H1 (cell line): ENCODE results near the gene RCC1. TPM values are rescaled to one million over a fixed set of nuclear protein-coding genes. Genes with fewer than 3 reads are reported as not detected.

Source experiments
- CTCF ChIA-PET: fragments of 300-600 bp; sonication (Branson Sonifier 250); formaldehyde crosslinking; loops from one replicate; lab custom pipeline; 2021; ENCODE audit not compliant: partially characterized antibody; lab: Charles Lee
- POLR2A ChIA-PET: fragments of 300-600 bp; sonication (Branson Sonifier 250); formaldehyde crosslinking; loops from one replicate; lab custom pipeline; 2021; ENCODE audit warnings: inconsistent platforms; ENCODE audit not compliant: partially characterized antibody; lab: Charles Lee
- DNase-seq, 2 experiments: peaks; one replicate each; pipeline versions ENCODE4 v3.0.0 to v3.0.0-alpha.2; 2010 to 2022; ENCODE audit warnings: low spot score in 2 of 2, low read depth in 1 of 2, mixed read lengths in 1 of 2
- FAIRE-seq: peaks from 2 replicates; lab custom pipeline; 2011; peaks lifted over from hg19 to GRCh38; lab: Jason Lieb, UNC
- H2AFZ ChIP-seq: 2 replicates; pipeline ENCODE4 v1.8.1; 2012; ENCODE audit warnings: low read length, inconsistent platforms
- H2AK5ac ChIP-seq: 2 replicates; pipeline ENCODE4 v1.6.1; 2013; ENCODE audit warnings: low read depth, low read length
- H2BK120ac ChIP-seq: replicated peaks from 2 replicates; pipeline ENCODE3; 2013; ENCODE audit warnings: low read depth, low read length, inconsistent platforms
- H2BK12ac ChIP-seq: 2 replicates; pipeline ENCODE4 v1.6.1; 2013; ENCODE audit warnings: low read depth, low read length
- H2BK15ac ChIP-seq: 2 replicates; pipeline ENCODE4 v1.6.1; 2013; ENCODE audit warnings: low read length
- H2BK20ac ChIP-seq: 2 replicates; pipeline ENCODE4 v1.6.1; 2013; ENCODE audit warnings: low read length
- H2BK5ac ChIP-seq: 2 replicates; pipeline ENCODE4 v1.6.1; 2013; ENCODE audit warnings: low read depth, low read length
- H3K14ac ChIP-seq: 2 replicates; pipeline ENCODE4 v1.6.1; 2013; ENCODE audit warnings: inconsistent platforms; ENCODE audit not compliant: insufficient read length
- H3K18ac ChIP-seq: 2 replicates; pipeline ENCODE4 v1.6.1; 2013; ENCODE audit warnings: low read length; ENCODE audit errors: extremely low read depth
- H3K23ac ChIP-seq: 2 replicates; pipeline ENCODE4 v1.6.1; 2013; ENCODE audit warnings: inconsistent platforms; ENCODE audit not compliant: insufficient read length
- H3K23me2 ChIP-seq: 2 replicates; pipeline ENCODE4 v1.6.1; 2013; ENCODE audit warnings: low read depth, low read length
- H3K27ac ChIP-seq: 2 replicates; pipeline ENCODE4 v1.6.1; 2011; ENCODE audit warnings: low read depth, low read length, inconsistent platforms
- H3K27me3 ChIP-seq, 4 experiments: replicated peaks in 1 of 4; 1 replicate in 1 of 4; 2 replicates in 3 of 4; pipeline versions ENCODE4 v1.6.1 to v1.8.1; 2011 to 2013; ENCODE audit warnings: low read length in 3 of 4, mild to moderate bottlenecking in 3 of 4, inconsistent platforms in 2 of 4, mixed read lengths in 2 of 4, moderate library complexity in 1 of 4; ENCODE audit not compliant: control insufficient read depth in 3 of 4, insufficient read depth in 3 of 4; ENCODE audit errors: extremely low read depth in 1 of 4
- H3K36me3 ChIP-seq, 4 experiments: 2 replicates each; pipeline versions ENCODE4 v1.6.1 to v1.8.1; 2011 to 2013; ENCODE audit warnings: mild to moderate bottlenecking in 4 of 4, low read length in 3 of 4, moderate library complexity in 2 of 4, control low read depth in 1 of 4, inconsistent platforms in 1 of 4; ENCODE audit not compliant: insufficient read depth in 4 of 4, control insufficient read depth in 2 of 4
- H3K4ac ChIP-seq: replicated peaks from 2 replicates; pipeline ENCODE3; 2013; ENCODE audit warnings: low read length, low read depth, mixed read lengths, inconsistent platforms; ENCODE audit not compliant: insufficient read length
- H3K4me1 ChIP-seq, 4 experiments: replicated peaks in 1 of 4; 1 replicate in 1 of 4; 2 replicates in 3 of 4; pipeline versions ENCODE4 v1.6.1 to v1.8.1; 2011 to 2013; ENCODE audit warnings: low read length in 3 of 4, inconsistent platforms in 2 of 4, mixed read lengths in 1 of 4; ENCODE audit not compliant: insufficient read depth in 4 of 4, control insufficient read depth in 3 of 4
- H3K4me2 ChIP-seq, 2 experiments: 2 replicates each; pipeline versions ENCODE4 v1.6.1 to v1.8.1; 2011 to 2013; ENCODE audit warnings: low read depth in 2 of 2, low read length in 2 of 2, control low read depth in 1 of 2, inconsistent platforms in 1 of 2, mild to moderate bottlenecking in 1 of 2; ENCODE audit not compliant: insufficient read depth in 1 of 2
- H3K4me3 ChIP-seq, 4 experiments: fragments of 200-600, 300-600 bp in 1 of 4; sonication (generic), shearing (Covaris generic), sonication (Bioruptor Twin) in 1 of 4; 2 replicates each; pipeline versions ENCODE4 v1.5.1 to v1.8.1; 2011 to 2016; ENCODE audit warnings: low read length in 4 of 4, low read depth in 3 of 4, control low read depth in 2 of 4, inconsistent platforms in 2 of 4, mild to moderate bottlenecking in 2 of 4, mixed read lengths in 1 of 4, moderate library complexity in 1 of 4; ENCODE audit not compliant: insufficient read depth in 2 of 4; ENCODE audit errors: extremely low read depth in 1 of 4
- H3K56ac ChIP-seq: replicated peaks from 2 replicates; pipeline ENCODE3; 2013; ENCODE audit warnings: low read depth, mild to moderate bottlenecking, mixed read lengths, low read length, inconsistent platforms; ENCODE audit not compliant: insufficient read length
- H3K79me1 ChIP-seq: 2 replicates; pipeline ENCODE4 v1.6.1; 2013; ENCODE audit warnings: low read depth, low read length, control low read depth
- H3K79me2 ChIP-seq, 2 experiments: 2 replicates each; pipeline versions ENCODE4 v1.6.1 to v1.8.1; 2012 to 2013; ENCODE audit warnings: low read length in 2 of 2, mild to moderate bottlenecking in 2 of 2, inconsistent platforms in 1 of 2; ENCODE audit not compliant: insufficient read depth in 2 of 2, control insufficient read depth in 1 of 2
- H3K9ac ChIP-seq, 4 experiments: replicated peaks in 1 of 4; 1 replicate in 1 of 4; 2 replicates in 3 of 4; pipeline versions ENCODE4 v1.6.1 to v1.8.1; 2011 to 2013; ENCODE audit warnings: low read depth in 3 of 4, low read length in 3 of 4, control low read depth in 2 of 4, mild to moderate bottlenecking in 2 of 4, moderate library complexity in 2 of 4, inconsistent platforms in 1 of 4; ENCODE audit errors: extremely low read depth in 1 of 4
- H3K9me3 ChIP-seq, 2 experiments: 2 replicates each; pipeline versions ENCODE4 v1.6.1 to v1.8.1; 2012 to 2013; ENCODE audit warnings: mild to moderate bottlenecking in 2 of 2, moderate library complexity in 2 of 2, control low read depth in 1 of 2, inconsistent platforms in 1 of 2, low read depth in 1 of 2, low read length in 1 of 2, mixed read lengths in 1 of 2; ENCODE audit not compliant: insufficient read depth in 2 of 2
- H4K20me1 ChIP-seq, 2 experiments: replicated peaks in 1 of 2; 2 replicates each; pipeline versions ENCODE3 to v1.8.1; 2011 to 2013; ENCODE audit warnings: inconsistent platforms in 2 of 2, low read length in 2 of 2, mild to moderate bottlenecking in 1 of 2; ENCODE audit not compliant: insufficient read depth in 2 of 2, control insufficient read depth in 1 of 2
- H4K5ac ChIP-seq: 2 replicates; pipeline ENCODE4 v1.6.1; 2013; ENCODE audit warnings: low read length, low read depth, mixed read lengths, inconsistent platforms; ENCODE audit not compliant: insufficient read length
- H4K8ac ChIP-seq: 2 replicates; pipeline ENCODE4 v1.8.0; 2013; ENCODE audit warnings: mild to moderate bottlenecking, moderate library complexity, low read length, inconsistent platforms; ENCODE audit not compliant: insufficient read depth; ENCODE audit errors: extremely low read depth
- H4K91ac ChIP-seq: replicated peaks from 2 replicates; pipeline ENCODE3; 2013; ENCODE audit warnings: low read length, mixed read lengths, inconsistent platforms; ENCODE audit not compliant: insufficient read length
- ATF2 ChIP-seq: IDR thresholded peaks from 2 replicates; pipeline ENCODE4 v1.6.1; 2012; ENCODE audit warnings: low read length, inconsistent platforms
- BACH1 ChIP-seq: IDR thresholded peaks from 2 replicates; pipeline ENCODE4 v1.6.1; 2012; ENCODE audit warnings: low read length, improper control_type of control experiment
- CBX5 ChIP-seq: fragments of 300-800, 300-1000 bp; sonication (generic); IDR thresholded peaks from 2 replicates; pipeline ENCODE4 v1.7.1; 2016; ENCODE audit warnings: antibody characterized with exemption, low read length, low read depth
- EGR1 ChIP-seq: IDR thresholded peaks from 2 replicates; pipeline ENCODE4 v1.6.1; 2011; ENCODE audit warnings: low read depth, low read length, borderline replicate concordance
- GABPA ChIP-seq: IDR thresholded peaks from 2 replicates; pipeline ENCODE4 v1.6.1; 2011; ENCODE audit warnings: mild to moderate bottlenecking, low read length, moderate library complexity, borderline replicate concordance; ENCODE audit not compliant: insufficient read depth
- JUND ChIP-seq: IDR thresholded peaks from 2 replicates; pipeline ENCODE4 v1.6.1; 2011; ENCODE audit warnings: mild to moderate bottlenecking, improper control_type of control experiment, low read length
- POU5F1 ChIP-seq: IDR thresholded peaks from 2 replicates; pipeline ENCODE4 v1.6.1; 2011; ENCODE audit warnings: low read depth, mild to moderate bottlenecking, low read length, moderate library complexity
- RFX5 ChIP-seq: IDR thresholded peaks from 2 replicates; pipeline ENCODE4 v1.6.1; 2011; ENCODE audit warnings: low read depth, low read length, improper control_type of control experiment, borderline replicate concordance
- RNF2 ChIP-seq: fragments of 200-900, 300-1000 bp; sonication (generic); IDR thresholded peaks from 2 replicates; pipeline ENCODE4 v1.7.1; 2016; ENCODE audit warnings: borderline replicate concordance, low read depth, mild to moderate bottlenecking, antibody characterized with exemption, low read length; ENCODE audit not compliant: poor library complexity, severe bottlenecking; ENCODE audit errors: missing control alignments
- WGBS, 2 experiments: shearing (Covaris generic) in 1 of 2; methylation state at CpG; one replicate each; pipeline versions ENCODE4 v1.1.6 to v1.1.7; 2013 to 2015; ENCODE audit warnings: low lambda C conversion rate in 2 of 2, mixed read lengths in 2 of 2, inconsistent platforms in 1 of 2, low coverage in 1 of 2, missing lambda C conversion rate in 1 of 2; ENCODE audit not compliant: insufficient replicate concordance in 2 of 2, insufficient coverage in 1 of 2, insufficient read length in 1 of 2; ENCODE audit errors: extremely low coverage in 1 of 2, missing lambda C conversion rate in 1 of 2; 5-methylcytosine and 5-hydroxymethylcytosine counted together
- polyA plus RNA-seq, 7 experiments: library from polyadenylated mRNA; depleted of rRNA in 3 of 7; stranded (reverse) in 5 of 7; unstranded in 2 of 7; fragments of >200 nt in 5 of 7; fragments of 200-250 nt in 2 of 7; gene quantifications; 1 replicate in 5 of 7; 2 replicates in 1 of 7; 4 replicates in 1 of 7; pipeline versions ENCODE4 v1.2.1 to v1.2.3, GENCODE V29; 2011 to 2013; ENCODE audit warnings: missing spikeins in 2 of 7, mixed read lengths in 2 of 7
- total RNA-seq: library from RNA; stranded (reverse); fragmentation: NEBNext Ultra II Directional; extraction: Animal tissue kit (Norgen Biotek cat#: 25700); gene quantifications from 2 replicates; pipeline ENCODE4 v1.2.1, GENCODE V29; 2021

The RCC1 gene
- total and polyA plus RNA-seq, 2 of the 8 experiments (the other 6 are each of a cell fraction or from before 2014, with no cell fraction given), result 48.5 to 98.4 TPM

GRCh38 chr1:28512058-28512611 lies 6.3 kb downstream of the RCC1 start:
- H2AK5ac ChIP-seq, result no peak overlapping the region
- H2BK5ac ChIP-seq, result no peak overlapping the region
- H3K79me2 ChIP-seq, result peaks cover 0 to 11% of the 10 kb centered on the region in 2 experiments; a peak in 2 of 4 replicates
- H2BK12ac ChIP-seq, result no peak overlapping the region
- peaks cover 5 to 17% (median 9%) of the 10 kb centered on the region in 4 experiments; a peak in 5 of 7 replicates for H3K4me1 ChIP-seq
- H4K8ac ChIP-seq, result no peak overlapping the region
- no peak overlapping the region for H4K5ac ChIP-seq
- no peaks in the 10 kb centered on the region for H3K9me3 ChIP-seq
- no peak overlapping the region for H3K14ac ChIP-seq
- no peak overlapping the region for H2BK20ac ChIP-seq
- ChIA-PET POLR2A (interaction anchor here (0.6 to 31.3 kb wide), 27 partner anchors 8 to 365 kb away, joined by 3 to 660 read pairs (median 5); partner anchors contain the start of genes PHACTR4, RAB42, RNU11 and TAF12), CTCF (interaction anchor here (1.0 to 1.2 kb wide), 2 partner anchors 89 to 91 kb away, joined by 3 read pairs; no protein-coding TSS in a partner anchor)
- DNase-seq (no peak), FAIRE-seq (no peak)
- no peak overlapping the region for H4K91ac ChIP-seq
- H3K4me3 ChIP-seq, result no peak overlapping the region
- WGBS, 2 experiments, result 81% methylated on average over 6 of the region's 7 CpGs; no CpG with 5 or more reads in 1 of the 2 experiments
- no peak overlapping the region for H3K23ac ChIP-seq
- no peak overlapping the region for H3K4me2 ChIP-seq
- H2AFZ ChIP-seq, result no peak overlapping the region
- H3K23me2 ChIP-seq, result peaks cover 6% of the 10 kb centered on the region
- no peak overlapping the region for H3K56ac ChIP-seq
- peaks cover 7 to 8% of the 10 kb centered on the region in 2 experiments for H4K20me1 ChIP-seq
- peaks cover 36 to 64% (median 39%) of the 10 kb centered on the region in 4 experiments for H3K36me3 ChIP-seq
- H3K79me1 ChIP-seq, result no peaks in the 10 kb centered on the region
- H2BK120ac ChIP-seq, result no peak overlapping the region
- H3K4ac ChIP-seq, result no peak overlapping the region
- H3K27ac ChIP-seq, result no peak overlapping the region
- 0 out of 2 replicates have a peak overlapping the region, but pooled peaks have one; percentile 4 for H3K18ac ChIP-seq
- no peaks in the 10 kb centered on the region for H3K27me3 ChIP-seq
- no peak overlapping the region for H2BK15ac ChIP-seq
- no peak overlapping the region for H3K9ac ChIP-seq
- TF ChIP-seq JUND (no peak), CBX5 (no peak), GABPA (no peak), ATF2 (no peak), RNF2 (no peak), EGR1 (0 out of 2 replicates have a peak, but pooled peaks have one; percentile 1), POU5F1 (no peak), RFX5 (no peak), BACH1 (no peak)
